ENCODE data around the gene NKIRAS1. TPM values are rescaled to one million over a fixed set of nuclear protein-coding genes. Genes with fewer than 3 reads are reported as not detected.
"Not testable (repeated sequence)": the region's sequence is repeated elsewhere in the genome, so short reads cannot be mapped to it uniquely, and the experiment has no call there.

The NKIRAS1 gene
- total and polyA plus RNA-seq, 3 experiments from 2014 or later = 5.3 to 7.2 (median 6.1) TPM

GRCh38 chr3:23874359-23875112 lies 42.3 kb downstream of the NKIRAS1 start:
- no peaks in the 10 kb centered on the region for H3K27me3 ChIP-seq (ENCODE audit: insufficient read depth, low read length, poor library complexity, severe bottlenecking)
- H3K9me3 Mint-ChIP-seq = no peaks in the 10 kb centered on the region
- H3K27ac ChIP-seq (ENCODE audit: low read depth, low read length) = no peak overlapping the region
- no peak for DNase-seq
- H3K4me3 Mint-ChIP-seq = no peak overlapping the region
- no peaks in the 10 kb centered on the region for H3K36me3 ChIP-seq (ENCODE audit: insufficient read depth, low read length)
- H3K36me3 Mint-ChIP-seq = peaks cover 0 to 1% (median 0%) of the 10 kb centered on the region in 3 donors
- CTCF ChIA-PET = no interaction called here
- H3K4me1 ChIP-seq (ENCODE audit: insufficient read depth, low read length) = no peaks in the 10 kb centered on the region
- H3K27ac Mint-ChIP-seq = peak overlapping the region in 1 of 8 donors; percentile 25
- H3K27me3 Mint-ChIP-seq = peaks cover 0 to 1% of the 10 kb centered on the region in 2 donors
- no peaks in the 10 kb centered on the region for H3K9me3 ChIP-seq (ENCODE audit: low read length)
- H3K4me1 Mint-ChIP-seq = peaks cover 27 to 51% (median 28%) of the 10 kb centered on the region in 3 donors
- H3K4me3 ChIP-seq (ENCODE audit: low read length) = no peak overlapping the region
- POLR2A ChIA-PET = no interaction called here

- H3K4me1 ChIP-seq (ENCODE audit: insufficient read depth, low read length) = no peaks in the 10 kb centered on the region
- H3K4me3 ChIP-seq (ENCODE audit: low read length) = no peak overlapping the region
- no peak overlapping the region for H3K27ac ChIP-seq (ENCODE audit: low read depth, low read length)
- H3K27me3 ChIP-seq (ENCODE audit: insufficient read depth, low read length, poor library complexity, severe bottlenecking) = no peaks in the 10 kb centered on the region
- no peak for DNase-seq
- peaks cover 0 to 1% of the 10 kb centered on the region in 2 donors for H3K27me3 Mint-ChIP-seq
- ChIA-PET CTCF (no interaction called here), POLR2A (no interaction called here)
- H3K4me3 Mint-ChIP-seq = no peak overlapping the region
- no peaks in the 10 kb centered on the region for H3K9me3 Mint-ChIP-seq
- H3K36me3 Mint-ChIP-seq = no peaks in the 10 kb centered on the region
- no peaks in the 10 kb centered on the region for H3K36me3 ChIP-seq (ENCODE audit: insufficient read depth, low read length)
- H3K9me3 ChIP-seq (ENCODE audit: low read length) = no peaks in the 10 kb centered on the region
- peaks cover 24 to 49% (median 33%) of the 10 kb centered on the region in 3 donors for H3K4me1 Mint-ChIP-seq
- H3K27ac Mint-ChIP-seq = peak overlapping the region in 2 of 8 donors; percentile 41 to 64
Measured at GRCh38 chr3:23873941-23874340, 42.8 kb downstream of the NKIRAS1 start.

DNA sequence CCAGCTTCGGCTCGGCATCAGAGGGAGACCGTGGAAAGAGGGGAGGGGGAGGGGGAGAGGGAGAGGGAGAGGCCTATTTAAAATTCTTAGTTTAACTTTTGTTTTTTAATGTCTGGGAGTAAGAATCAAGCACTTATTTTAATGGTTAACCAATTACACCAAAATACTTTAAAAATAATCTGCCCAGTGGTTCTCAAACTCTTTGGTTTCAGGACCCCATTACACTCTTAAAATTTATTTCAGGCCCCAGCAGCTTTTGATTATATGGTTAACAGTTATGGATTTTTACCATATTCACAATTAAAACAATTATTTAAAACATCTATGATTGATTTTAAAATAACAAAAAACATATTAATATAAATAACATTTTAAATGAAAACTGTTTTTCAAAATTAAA lies 44.5 kb downstream of the NKIRAS1 start:
- peak overlapping the region in 1 of 8 donors; percentile 35 for H3K27ac Mint-ChIP-seq
- no peaks in the 10 kb centered on the region for H3K36me3 Mint-ChIP-seq
- Histone ChIP-seq H3K4me1 (ENCODE audit: insufficient read depth, low read length) (no peaks in the 10 kb centered on the region), H3K27ac (ENCODE audit: low read depth, low read length) (no peak overlapping the region), H3K36me3 (ENCODE audit: insufficient read depth, low read length) (no peaks in the 10 kb centered on the region), H3K27me3 (ENCODE audit: insufficient read depth, low read length, poor library complexity, severe bottlenecking) (no peaks in the 10 kb centered on the region), H3K9me3 (ENCODE audit: low read length) (no peaks in the 10 kb centered on the region), H3K4me3 (ENCODE audit: low read length) (no peak overlapping the region)
- ChIA-PET POLR2A (no interaction called here), CTCF (no interaction called here)
- H3K4me3 Mint-ChIP-seq = no peak overlapping the region
- no peaks in the 10 kb centered on the region for H3K9me3 Mint-ChIP-seq
- H3K4me1 Mint-ChIP-seq = peaks cover 31 to 51% (median 38%) of the 10 kb centered on the region in 3 donors
- H3K27me3 Mint-ChIP-seq = no peaks in the 10 kb centered on the region
- no peak for DNase-seq

DNA sequence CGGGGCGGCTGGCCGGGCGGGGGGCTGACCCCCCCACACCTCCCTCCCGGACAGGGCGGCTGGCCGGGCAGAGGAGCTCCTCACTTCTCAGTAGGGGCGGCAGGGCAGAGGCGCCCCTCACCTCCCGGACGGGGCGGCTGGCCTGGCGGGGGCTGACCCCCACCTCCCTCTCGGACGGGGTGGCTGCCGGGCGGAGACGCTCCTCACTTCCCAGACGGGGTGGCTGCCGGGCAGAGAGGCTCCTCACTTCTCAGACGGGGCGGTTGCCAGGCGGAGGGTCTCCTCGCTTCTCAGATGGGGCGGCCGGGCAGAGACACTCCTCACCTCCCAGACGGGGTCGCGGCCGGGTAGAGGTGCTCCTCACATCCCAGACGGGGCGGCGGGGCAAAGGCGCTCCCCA lies 45.4 kb downstream of the NKIRAS1 start:
- DNase-seq; H3K36me3 ChIP-seq (ENCODE audit: insufficient read depth, low read length); H3K9me3 ChIP-seq (ENCODE audit: low read length); H3K4me1 ChIP-seq (ENCODE audit: insufficient read depth, low read length); H3K27me3 ChIP-seq (ENCODE audit: insufficient read depth, low read length, poor library complexity, severe bottlenecking); H3K4me3 ChIP-seq (ENCODE audit: low read length); H3K4me3 Mint-ChIP-seq; H3K27me3 Mint-ChIP-seq; H3K9me3 Mint-ChIP-seq; H3K27ac ChIP-seq (ENCODE audit: low read depth, low read length); H3K27ac Mint-ChIP-seq; POLR2A ChIA-PET; CTCF ChIA-PET; H3K36me3 Mint-ChIP-seq: not testable (repeated sequence)
- peaks cover 30 to 47% (median 41%) of the 10 kb centered on the region in 3 donors for H3K4me1 Mint-ChIP-seq

DNA sequence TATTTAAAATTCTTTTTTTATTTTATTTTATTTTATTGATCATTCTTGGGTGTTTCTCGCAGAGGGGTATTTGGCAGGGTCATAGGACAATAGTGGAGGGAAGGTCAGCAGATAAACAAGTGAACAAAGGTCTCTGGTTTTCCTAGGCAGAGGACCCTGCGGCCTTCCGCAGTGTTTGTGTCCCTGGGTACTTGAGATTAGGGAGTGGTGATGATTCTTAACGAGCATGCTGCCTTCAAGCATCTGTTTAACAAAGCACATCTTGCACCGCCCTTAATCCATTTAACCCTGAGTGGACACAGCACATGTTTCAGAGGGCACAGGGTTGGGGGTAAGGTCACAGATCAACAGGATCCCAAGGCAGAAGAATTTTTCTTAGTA lies 46.1 kb downstream of the NKIRAS1 start:
- H3K4me1 ChIP-seq (ENCODE audit: insufficient read depth, low read length); H3K27ac ChIP-seq (ENCODE audit: low read depth, low read length); H3K4me3 Mint-ChIP-seq; H3K4me3 ChIP-seq (ENCODE audit: low read length); H3K27ac Mint-ChIP-seq; H3K9me3 ChIP-seq (ENCODE audit: low read length); H3K36me3 Mint-ChIP-seq; H3K27me3 Mint-ChIP-seq; H3K9me3 Mint-ChIP-seq; CTCF ChIA-PET; DNase-seq; H3K27me3 ChIP-seq (ENCODE audit: insufficient read depth, low read length, poor library complexity, severe bottlenecking); POLR2A ChIA-PET; H3K36me3 ChIP-seq (ENCODE audit: insufficient read depth, low read length): not testable (repeated sequence)
- H3K4me1 Mint-ChIP-seq = peaks cover 34 to 48% (median 44%) of the 10 kb centered on the region in 3 donors

DNA sequence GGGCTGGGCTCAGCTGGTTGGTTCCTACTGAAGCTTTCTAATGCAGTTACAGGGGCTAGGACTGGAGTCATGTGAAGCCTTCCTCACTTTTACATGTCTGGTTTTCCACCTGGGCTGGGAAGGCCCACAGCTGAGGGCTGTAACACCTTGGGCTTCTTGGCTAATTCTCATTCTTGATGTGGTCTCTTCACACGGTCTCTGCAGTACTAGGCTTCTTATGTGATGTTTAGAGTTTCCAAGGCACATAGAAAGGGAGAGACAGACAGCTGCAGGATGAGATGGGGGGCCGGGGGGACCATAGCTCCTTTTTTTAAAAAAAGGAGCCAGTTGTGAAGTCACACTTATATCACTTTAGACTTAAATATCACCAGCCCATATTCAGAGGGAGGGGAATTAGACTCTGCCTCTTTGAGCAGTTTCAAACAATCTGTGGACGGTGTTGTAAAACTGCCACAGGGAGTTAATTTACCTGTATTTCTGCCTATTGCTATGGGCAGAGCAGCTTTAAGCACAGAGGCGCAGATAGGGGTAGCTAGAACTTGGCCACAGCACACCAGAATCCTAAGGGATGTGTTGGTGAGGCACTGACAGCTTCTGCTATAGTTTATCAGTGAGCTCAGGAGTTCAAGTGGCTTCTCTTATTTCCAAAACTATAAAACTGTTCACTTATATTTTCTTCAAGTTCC lies 46.7 kb downstream of the NKIRAS1 start:
- Mint-ChIP-seq H3K4me3 (no peak overlapping the region), H3K27me3 (no peaks in the 10 kb centered on the region), H3K4me1 (peaks cover 34 to 51% (median 47%) of the 10 kb centered on the region in 3 donors), H3K27ac (peak overlapping the region in 4 of 8 donors; percentile 15 to 63 (median 26)), H3K36me3 (peaks cover 0 to 2% (median 0%) of the 10 kb centered on the region in 3 donors), H3K9me3 (no peaks in the 10 kb centered on the region)
- no peak overlapping the region for H3K4me3 ChIP-seq (ENCODE audit: low read length)
- no peak for DNase-seq
- H3K36me3 ChIP-seq (ENCODE audit: insufficient read depth, low read length) = no peaks in the 10 kb centered on the region
- ChIA-PET POLR2A (no interaction called here), CTCF (no interaction called here)
- H3K27me3 ChIP-seq (ENCODE audit: insufficient read depth, low read length, poor library complexity, severe bottlenecking) = no peaks in the 10 kb centered on the region
- H3K27ac ChIP-seq (ENCODE audit: low read depth, low read length) = no peak overlapping the region
- no peaks in the 10 kb centered on the region for H3K4me1 ChIP-seq (ENCODE audit: insufficient read depth, low read length)
- no peaks in the 10 kb centered on the region for H3K9me3 ChIP-seq (ENCODE audit: low read length)

DNA sequence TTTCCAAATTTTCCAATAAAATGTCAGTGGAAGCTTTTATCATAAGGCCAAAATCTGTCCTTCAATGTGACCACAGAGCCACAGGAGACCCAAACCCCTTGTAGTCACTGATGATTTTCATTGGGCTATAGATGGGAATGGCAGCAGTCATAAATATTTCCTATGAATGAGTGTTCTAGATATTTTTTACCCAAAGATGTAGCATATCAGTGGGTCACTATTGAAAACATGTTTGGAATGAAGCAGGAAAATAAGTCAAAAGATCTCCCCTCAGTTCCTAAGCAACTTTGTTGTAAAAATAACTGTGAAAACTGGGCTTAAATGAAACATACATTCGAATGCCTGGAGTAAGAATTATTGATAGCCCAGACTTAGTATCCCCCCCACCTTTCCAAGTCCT lies 49.0 kb downstream of the NKIRAS1 start:
- H3K36me3 ChIP-seq (ENCODE audit: insufficient read depth, low read length) = no peaks in the 10 kb centered on the region

GRCh38 chr3:23867400-23867799 lies 49.4 kb downstream of the NKIRAS1 start:
- ChIA-PET POLR2A (no interaction called here), CTCF (no interaction called here)
- Mint-ChIP-seq H3K27me3 (no peaks in the 10 kb centered on the region), H3K27ac (peak overlapping the region in 3 of 8 donors; percentile 0 to 28 (median 12)), H3K9me3 (no peaks in the 10 kb centered on the region), H3K36me3 (peaks cover 0 to 11% (median 3%) of the 10 kb centered on the region in 3 donors), H3K4me3 (no peak overlapping the region), H3K4me1 (peaks cover 30 to 60% (median 52%) of the 10 kb centered on the region in 3 donors)
- no peak for DNase-seq
- Histone ChIP-seq H3K9me3 (ENCODE audit: low read length) (no peaks in the 10 kb centered on the region), H3K36me3 (ENCODE audit: insufficient read depth, low read length) (no peaks in the 10 kb centered on the region), H3K27ac (ENCODE audit: low read depth, low read length) (no peak overlapping the region), H3K27me3 (ENCODE audit: insufficient read depth, low read length, poor library complexity, severe bottlenecking) (no peaks in the 10 kb centered on the region), H3K4me3 (ENCODE audit: low read length) (no peak overlapping the region), H3K4me1 (ENCODE audit: insufficient read depth, low read length) (peaks cover 4% of the 10 kb centered on the region)

More for the DNA sequence above, 49.0 kb downstream of the NKIRAS1 start:
- H3K27me3 ChIP-seq (ENCODE audit: insufficient read depth, low read length, poor library complexity, severe bottlenecking) = no peaks in the 10 kb centered on the region
- ChIA-PET CTCF (no interaction called here), POLR2A (no interaction called here)
- DNase-seq = no peak
- no peak overlapping the region for H3K4me3 ChIP-seq (ENCODE audit: low read length)
- Mint-ChIP-seq H3K4me1 (peaks cover 30 to 58% (median 51%) of the 10 kb centered on the region in 3 donors), H3K27me3 (no peaks in the 10 kb centered on the region), H3K9me3 (no peaks in the 10 kb centered on the region), H3K27ac (peak overlapping the region in 2 of 8 donors; percentile 0 to 19), H3K4me3 (no peak overlapping the region), H3K36me3 (peaks cover 0 to 11% (median 3%) of the 10 kb centered on the region in 3 donors)
- peaks cover 4% of the 10 kb centered on the region for H3K4me1 ChIP-seq (ENCODE audit: insufficient read depth, low read length)
- H3K27ac ChIP-seq (ENCODE audit: low read depth, low read length) = no peak overlapping the region
- no peaks in the 10 kb centered on the region for H3K9me3 ChIP-seq (ENCODE audit: low read length)
